Ecto neural progenitor cell (in vitro differentiated cells): ENCODE results near the gene DHX34.
A peak's percentile ranks its signal among the peaks of the same experiment; 100 is the strongest.

Experiments used
- DNase-seq: peaks from one replicate; pipeline ENCODE4 v3.0.0-alpha.2; 2018; ENCODE audit warnings: low spot score

DHX34 gene

DNA sequence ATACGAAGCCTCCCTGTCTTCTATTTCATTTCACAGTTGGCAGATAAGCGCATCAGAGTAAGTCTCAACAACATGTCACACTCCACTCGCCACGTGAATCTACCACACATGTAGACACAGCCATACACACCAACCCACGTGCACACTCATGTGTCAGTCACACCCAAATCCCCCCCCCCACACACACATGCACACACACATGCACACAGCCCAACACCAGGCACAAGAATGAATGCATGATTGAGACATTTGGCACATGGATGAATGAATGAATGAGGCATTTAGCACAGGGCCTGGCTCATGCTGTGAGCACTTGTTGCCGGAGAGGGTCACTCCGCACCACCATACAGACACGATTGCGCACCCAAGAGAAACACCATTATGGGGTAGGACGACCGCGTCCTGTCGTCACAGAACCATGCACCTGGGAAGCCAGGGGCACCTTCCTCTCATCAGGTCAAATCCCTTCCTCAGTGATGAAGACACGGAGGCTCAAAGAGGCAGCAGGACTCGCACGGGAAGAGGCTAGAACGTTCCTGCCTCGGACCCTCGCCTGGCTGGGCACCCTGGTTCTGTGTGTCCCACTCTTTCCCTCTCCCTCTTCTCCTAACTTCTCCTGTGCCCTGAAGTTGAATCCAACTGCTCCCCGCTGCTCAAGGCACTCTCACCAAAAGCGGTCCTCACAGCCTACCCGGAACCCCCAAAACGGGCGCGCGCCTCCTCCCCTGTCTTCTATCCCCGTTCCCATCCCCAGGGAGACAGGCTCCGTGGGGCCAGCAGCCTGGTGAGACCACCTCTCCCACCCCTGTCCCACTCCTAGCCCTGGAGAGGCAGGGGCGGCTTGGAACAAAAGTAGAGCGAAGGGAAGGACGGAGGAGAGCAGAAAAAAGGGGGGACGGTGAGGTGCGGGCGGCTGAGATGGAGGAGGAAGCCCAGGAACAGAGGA is 68.9 kb downstream of the DHX34 start:
- DNase-seq: no peak

DNA sequence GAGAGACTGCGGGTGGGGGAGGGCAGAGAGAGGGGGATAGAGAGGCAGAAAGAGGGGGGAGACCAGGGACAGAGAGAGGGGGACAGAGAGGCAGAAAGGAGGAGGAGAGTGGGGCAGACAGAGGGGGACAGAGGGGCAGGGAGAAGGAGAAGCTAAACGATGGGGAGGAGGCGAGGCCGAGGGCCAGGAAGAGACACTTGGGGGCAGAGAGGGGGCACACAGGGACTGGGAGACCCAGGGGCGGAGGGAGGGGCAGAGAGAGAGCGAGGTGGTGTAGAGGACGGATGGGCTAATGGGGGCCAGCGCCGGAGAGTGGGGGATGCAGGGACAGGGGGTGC is 69.5 kb downstream of the DHX34 start:
- DNase-seq: no peak

DNA sequence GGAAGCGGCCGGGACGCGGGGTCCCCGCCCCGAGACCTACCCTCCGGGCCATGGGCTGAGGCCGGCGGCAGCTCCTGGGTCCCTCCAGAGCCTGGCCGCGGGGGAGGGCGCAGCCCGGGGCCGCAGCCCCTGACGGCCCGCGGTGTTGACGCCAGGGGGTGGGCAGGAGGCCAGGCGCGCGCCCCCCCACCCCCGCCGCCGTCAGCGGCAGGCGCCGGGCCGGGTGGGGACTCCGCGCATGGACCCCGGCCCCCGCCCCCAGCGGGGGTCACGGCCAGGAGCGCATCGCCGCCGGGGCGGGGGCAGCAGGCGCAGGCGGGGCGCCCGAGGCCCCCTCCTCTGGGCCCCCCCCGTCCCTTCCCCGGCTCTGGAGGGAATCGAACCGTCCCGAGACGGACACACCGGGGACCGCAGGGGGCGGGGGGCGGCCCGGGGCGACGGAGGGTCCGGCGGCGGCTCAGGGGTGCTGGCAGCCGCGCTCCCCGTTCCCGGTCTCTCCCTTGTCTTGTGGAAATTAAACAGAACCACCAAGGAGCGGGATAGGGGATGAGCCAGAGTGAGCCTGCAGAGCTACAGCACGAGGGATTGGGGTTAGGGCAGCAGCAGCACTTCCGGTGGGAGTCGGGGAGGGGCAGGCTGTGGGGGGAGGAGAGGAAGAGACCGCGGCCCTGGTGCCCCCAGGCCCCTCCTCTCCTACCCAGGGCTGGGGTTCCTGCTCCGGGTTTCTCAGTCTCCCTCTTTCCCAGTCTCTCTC is 70.1 kb downstream of the DHX34 start, which contains the start of gene MEIS3:
Gene MEIS3 (minus strand): TSS at position 498 of the 754 bp plus-strand sequence. CDS start 446 bp downstream, at position 52.
- DNase-seq: peak; percentile 71

DNA sequence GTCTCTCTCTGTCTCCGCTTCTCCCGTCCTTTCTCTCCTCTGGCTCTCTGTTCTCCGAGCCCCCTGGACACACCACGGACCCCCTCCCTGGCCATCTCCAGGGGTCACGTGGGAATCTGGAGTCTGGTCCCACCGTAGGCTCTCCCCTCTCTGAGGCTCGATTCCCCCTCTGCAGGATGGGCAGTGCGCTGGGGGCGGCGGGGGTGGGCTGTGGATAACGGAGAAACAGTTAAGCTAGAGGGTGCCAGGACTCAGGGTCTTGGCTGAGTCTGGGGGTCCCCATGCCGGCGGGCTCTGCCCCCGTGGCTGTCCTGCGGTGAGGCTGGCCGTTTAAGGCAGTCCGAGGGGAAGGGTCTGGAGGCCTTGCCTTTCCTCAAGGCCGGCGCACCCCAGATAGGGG is 70.7 kb downstream of the DHX34 start:
- no peak for DNase-seq

DNA sequence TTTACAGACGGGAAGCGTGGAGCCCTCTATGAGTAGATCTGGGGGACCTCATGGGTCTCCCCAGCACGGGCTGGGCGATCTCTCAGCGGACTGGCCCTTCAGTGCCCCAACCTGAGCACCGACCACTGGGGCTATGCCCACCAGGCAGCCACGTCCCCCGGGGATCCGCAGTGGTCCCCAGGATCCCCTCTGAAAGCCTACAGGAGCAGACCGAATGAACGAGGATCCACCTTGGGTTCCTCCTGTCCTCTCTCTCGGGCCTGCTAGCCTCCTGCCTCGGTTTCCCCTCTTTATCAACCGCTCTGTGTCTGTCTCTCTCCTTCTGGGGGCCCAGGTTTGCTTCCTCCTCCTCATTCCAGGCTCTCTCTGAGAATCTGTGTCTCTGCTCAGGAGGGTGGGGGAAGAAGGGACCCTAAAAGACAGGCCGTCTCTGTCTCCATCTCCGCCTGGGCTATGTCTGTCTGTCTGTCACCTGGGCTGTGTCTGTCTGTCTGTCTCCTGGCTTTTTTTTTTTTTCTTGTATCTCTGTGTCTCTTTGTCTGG is 72.2 kb downstream of the DHX34 start:
- no peak for DNase-seq

DNA sequence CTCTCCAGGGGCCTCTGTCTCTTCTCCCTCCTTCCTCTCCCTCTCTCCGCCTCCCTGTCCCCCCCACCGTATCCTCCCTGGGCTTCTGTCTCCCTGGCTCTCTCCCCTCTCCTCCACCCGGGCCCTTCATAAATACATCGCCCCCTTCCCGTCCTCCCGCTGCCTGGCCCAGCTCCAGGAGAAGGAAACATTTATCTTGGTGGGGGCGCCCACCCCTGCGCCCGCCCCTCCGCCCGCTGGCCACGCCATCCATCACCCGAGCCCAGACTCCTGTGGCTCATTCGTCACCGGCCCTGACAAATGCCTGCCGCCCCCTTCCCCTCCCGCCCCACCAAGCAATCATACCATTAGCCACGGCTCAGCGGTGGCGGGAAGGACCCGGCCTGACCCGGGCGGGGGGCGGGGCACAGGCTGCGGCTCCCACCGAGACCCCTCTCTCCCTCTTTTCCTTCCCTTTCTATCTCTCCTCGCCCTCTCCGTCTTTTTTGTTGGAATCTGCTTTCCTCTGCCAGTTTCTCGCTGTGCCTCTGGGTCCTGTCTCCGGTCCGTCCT is 72.8 kb downstream of the DHX34 start:
- peak; percentile 83 for DNase-seq

DNA sequence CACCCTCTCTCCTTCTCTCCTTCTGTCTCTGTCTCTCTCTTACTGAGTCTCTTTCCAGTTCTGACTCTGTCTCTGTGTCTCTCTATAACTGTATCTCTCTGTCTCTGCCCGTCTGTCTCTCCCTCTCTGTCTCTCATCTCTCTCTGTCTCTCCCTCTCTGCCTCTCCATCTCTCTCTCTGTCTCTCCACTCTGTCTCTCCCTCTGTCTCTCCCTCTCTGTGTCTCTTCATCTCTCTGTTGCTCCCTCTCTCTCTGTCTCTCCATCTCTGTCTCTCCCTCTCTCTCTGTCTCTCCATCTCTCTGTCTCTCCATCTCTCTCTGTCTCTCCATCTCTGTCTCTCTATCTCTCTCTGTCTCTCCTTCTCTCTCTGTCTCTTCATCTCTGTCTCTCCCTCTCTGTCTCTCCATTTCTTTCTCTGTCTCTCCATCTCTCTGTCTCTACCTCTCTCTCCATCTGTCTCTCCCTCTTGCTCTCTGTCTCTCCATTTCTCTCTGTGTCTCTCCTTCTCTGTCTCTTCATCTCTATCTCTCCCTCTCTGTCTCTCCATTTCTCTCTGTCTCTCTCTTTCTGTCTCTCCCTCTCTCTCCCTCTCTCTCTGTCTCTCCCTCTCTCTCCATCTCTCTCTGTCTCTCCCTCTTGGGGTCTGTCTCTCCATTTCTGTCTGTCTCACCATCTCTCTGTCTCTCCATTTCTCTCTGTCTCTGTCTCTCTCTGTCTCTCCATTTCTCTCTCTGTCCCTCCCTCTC is 73.5 kb downstream of the DHX34 start:
- no peak for DNase-seq

DNA sequence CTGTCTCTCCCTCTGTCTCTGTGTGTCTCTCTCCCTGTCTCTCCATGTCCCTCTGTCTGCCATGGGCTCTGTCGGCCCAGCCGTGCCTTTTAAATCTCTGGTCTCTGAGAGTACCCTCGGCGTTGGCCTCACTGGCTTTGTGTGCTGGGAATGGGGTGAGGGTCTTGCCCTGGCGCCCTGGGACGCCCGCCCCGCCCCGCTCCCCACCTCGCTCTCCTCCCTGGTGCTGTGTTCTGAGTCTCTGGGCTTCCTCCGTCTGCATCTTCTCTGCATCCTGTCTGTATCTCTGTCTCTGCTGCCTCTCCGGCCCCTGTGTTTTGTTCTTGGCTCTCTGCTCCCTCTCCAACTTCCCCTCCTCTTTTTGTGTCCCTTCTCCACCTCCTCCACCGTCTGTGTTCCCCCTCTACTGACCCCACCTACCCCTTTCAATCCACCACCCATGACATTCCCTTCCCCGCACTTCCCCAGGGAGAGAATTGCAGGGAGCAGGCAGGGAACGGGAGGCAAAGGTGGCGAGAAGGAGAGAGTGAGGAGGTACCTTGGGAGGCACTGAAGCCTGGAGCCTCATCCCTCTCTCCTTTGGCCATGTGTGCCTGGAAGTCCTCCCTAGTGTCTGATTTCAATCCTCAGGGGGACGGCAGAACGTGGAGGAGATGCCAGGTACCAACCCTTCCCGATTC is 74.2 kb downstream of the DHX34 start:
- no peak for DNase-seq

DNA sequence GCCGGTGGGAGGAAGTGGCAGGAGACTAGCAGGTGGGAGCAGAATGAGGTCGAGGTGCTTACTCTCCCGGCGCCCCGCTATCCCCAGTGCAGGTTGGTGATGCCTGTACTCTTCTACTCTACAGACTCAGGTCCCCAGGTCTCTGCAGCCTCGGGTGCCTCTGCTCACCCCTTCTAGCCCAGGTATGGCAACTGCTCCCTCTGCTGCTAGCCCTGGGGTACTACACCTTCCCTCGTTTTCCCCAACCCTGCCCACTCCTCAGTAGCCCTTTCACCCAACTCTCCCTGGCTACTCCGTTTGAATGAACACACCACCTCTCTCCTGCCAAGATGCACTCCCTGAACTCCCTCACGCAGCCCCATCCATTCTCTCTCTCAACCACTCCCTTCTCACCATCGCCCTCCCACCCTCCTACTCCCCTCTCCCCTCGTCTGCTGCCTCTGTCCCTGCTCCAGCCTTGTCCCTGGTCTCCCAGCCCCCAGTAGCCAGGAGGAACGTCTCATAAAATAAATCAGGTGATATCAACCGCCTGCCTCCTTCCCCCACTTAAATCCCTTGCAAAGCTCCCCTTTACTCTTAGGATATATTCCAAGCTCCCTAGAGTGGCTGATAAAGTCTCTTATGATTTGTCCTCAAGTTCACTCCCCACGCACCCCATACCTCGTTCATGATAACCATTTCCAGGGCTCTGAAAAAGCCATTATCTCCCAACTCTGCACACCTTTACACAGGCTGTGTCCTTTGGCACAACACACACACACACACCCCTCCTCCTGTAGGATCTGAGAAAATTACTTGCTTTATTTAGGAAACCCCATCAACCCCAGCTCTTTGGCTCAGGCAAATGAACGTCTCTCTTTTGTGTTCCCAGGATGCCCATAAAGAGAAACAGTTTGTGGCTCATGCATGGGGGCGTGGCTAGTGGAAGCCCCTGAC is 78.4 kb downstream of the DHX34 start:
- peak; percentile 90 for DNase-seq

DNA sequence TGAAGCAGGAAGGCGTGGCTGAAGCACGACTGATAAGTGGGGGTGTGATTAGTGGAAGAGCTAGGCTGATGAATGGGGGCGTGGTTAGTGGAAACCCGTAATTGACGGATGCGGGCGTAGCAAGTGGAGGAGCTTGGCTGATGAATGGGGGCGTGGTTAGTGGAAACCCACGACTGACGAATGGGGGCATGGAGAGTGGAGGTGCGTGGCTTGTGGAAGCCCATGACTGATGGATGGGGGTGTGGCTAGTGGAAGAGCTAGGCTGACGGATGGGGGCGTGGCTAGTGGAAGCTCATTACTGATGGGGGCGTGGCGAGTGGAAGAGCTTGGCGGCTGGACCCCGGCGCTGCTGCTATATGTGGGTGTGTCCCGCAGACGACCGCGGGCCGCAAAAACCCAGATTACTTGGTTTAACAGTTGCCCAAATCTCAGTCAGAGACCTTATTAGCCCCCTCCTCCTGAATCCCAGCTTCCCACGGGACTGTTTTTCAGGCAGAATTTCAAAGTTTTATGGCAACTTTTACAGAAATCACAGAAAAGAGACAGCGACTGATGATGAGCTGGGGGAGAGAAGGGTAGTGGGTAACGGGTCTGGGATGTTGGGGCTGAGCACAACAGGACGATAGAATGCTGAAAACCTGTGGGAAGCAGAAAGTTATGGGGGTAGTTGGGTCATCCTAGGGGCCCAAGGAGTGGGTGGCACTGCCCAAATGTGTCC is 79.2 kb downstream of the DHX34 start:
- DNase-seq: peak; percentile 98

DNA sequence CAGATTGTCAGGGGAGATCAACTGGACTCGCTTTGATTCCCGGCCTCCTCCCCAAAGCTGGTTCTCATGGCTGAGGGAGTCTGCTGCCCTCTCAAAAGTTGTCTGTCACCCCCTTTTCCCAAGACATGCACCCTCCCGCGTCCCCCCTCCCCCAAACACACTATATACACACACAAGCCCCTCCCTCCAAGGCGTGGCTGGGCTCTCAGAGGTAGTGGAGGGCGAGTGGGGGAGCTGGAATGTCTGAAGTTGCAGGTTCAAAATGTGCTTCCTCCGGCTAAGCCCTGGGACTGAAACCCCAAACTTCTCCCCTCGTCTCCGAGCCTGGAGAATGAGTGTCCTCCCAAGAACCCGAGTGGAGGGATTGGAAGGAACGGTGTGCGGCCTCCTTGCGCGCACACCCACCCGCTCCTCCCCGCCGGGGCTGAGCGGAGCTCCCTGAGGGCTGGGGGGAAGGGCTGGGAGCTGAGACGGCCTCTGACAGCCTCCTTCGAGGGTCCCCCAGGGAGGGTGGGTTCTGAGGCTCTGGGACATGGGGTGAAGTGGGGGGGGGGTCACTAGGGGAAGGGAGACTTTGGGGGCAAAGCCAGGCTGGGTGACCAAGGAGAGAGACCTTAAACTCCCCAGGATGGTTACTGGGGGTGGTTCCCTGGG is 80.2 kb downstream of the DHX34 start:
- no peak for DNase-seq

DNA sequence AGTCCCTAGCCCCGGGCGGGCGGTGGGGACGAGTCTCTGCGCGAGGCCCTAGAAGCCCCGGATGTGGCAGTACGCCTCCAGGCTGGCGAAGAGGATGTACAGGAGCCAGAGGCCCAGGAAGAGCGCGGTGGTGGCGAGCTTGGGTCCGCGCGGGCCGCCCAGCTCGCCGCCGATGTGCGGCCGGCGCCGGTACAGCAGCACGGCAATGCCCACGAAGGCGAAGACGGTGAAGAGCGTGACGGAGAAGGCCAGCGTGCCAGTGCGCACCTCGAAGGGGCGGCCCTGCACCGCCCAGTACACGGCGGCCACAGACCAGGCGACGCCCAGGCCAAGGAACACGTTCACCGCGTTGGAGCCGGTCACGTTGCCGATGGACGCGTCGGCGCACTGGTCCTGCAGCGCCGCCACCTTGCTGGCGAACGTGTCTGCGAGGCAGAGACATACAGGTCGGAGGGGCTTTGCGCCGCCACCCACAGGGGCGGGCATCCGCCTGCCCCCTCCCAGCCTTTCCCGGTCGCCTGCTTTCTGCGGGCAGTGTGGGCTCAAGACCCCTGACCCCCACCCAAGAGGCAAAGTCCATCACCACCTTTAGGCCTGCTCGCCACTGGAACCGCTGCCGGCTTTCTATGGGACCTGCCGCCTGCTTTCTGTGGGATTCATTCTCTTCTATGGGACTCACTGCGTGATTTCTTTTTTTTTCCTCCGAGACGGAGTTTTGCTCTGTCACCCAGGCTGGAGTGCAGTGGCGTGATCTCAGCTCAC is 81.1 kb downstream of the DHX34 start:
- peak; percentile 82 for DNase-seq

DNA sequence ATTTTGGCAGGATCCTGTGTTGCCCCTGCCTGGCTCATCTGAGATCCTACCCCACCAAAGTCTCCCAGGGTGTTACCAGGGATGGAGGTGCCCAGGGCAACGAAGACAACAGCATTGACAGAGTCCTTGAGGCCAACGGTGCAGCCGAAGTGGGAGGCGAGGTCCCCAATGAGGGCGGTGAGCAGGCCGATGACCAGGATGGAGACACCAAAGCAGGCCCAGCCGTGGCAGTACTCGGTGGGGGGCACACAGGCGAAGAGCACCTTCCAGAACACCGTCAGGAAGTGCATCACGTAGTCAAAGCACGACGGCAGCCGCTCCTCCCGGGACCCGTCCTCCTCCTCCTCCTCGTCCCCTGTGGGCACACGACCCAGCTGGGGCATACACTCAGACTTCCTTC is 83.0 kb downstream of the DHX34 start:
- DNase-seq: no peak
